ENCODE results near the gene UHRF1. TPM values are rescaled to one million over a fixed set of nuclear protein-coding genes. Genes with fewer than 3 reads are reported as not detected.

Gene UHRF1
- total and polyA plus RNA-seq, 2 of the 13 experiments (the other 11 are each of a cell fraction or from before 2014, with no cell fraction given), result 6.8 to 78.4 TPM

DNA sequence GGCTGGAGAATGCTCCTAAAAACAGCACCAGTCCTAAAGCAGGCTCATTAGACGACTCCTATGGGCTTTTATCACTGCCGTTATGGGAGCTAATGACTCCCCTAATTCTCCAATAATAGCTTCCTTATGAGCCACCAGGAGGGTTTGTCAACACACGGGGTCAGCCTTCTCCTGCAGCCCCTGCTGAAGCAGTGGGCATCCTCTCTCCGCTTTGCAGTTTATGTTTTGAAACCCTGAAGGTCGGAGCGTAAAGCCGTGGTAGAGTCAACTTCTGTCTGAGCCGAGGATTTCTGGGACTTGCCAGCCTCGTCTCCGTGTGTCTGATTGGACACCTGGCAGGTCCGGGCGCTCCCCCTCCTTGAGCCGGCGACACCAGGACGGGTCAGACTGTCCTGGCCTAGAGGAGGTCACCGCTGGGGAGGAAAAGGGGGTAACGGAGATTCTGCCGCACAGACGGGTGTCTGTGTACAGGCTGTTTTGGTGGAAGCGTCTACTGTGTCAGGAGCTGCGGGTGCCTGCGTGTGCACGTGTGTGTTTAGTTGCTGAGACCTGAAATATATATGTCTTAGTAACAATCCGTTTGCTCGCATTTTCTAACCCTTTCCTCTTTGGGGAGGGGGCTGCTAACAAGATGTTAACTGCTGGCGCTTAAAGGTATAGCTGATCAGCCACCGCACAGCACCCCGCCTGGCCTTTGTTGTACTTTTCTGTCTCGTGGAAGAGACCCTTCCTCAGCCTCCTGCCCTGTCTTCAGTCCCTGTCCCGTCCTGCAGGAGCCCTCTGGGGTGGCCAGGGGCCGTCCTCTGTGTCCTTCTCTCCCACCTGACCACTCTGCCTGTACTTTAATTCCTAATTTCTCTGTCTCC is 61.5 kb downstream of the UHRF1 start (continued):
- peak; percentile 62; the same call in 1 of the 2 replicates for TF ChIP-seq ZNF121 (CRISPR knock-in tag; IDR thresholded peaks at IDR 0.05)
- TF ChIP-seq, protein P1, sequence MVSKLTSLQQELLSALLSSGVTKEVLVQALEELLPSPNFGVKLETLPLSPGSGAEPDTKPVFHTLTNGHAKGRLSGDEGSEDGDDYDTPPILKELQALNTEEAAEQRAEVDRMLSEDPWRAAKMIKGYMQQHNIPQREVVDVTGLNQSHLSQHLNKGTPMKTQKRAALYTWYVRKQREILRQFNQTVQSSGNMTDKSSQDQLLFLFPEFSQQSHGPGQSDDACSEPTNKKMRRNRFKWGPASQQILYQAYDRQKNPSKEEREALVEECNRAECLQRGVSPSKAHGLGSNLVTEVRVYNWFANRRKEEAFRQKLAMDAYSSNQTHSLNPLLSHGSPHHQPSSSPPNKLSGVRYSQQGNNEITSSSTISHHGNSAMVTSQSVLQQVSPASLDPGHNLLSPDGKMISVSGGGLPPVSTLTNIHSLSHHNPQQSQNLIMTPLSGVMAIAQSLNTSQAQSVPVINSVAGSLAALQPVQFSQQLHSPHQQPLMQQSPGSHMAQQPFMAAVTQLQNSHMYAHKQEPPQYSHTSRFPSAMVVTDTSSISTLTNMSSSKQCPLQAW (CRISPR knock-in tag; IDR thresholded peaks at IDR 0.05), result 0 out of 2 replicates have a peak, but pooled peaks have one; percentile 43
- peak; percentile 53; the same call in 1 of the 2 replicates for TF ChIP-seq KMT2A (CRISPR knock-in tag; IDR thresholded peaks at IDR 0.05)
- 0 out of 2 replicates have a peak, but pooled peaks have one; percentile 46 for TF ChIP-seq IRX3 (CRISPR knock-in tag; IDR thresholded peaks at IDR 0.05; ENCODE audit: borderline replicate concordance, low read depth)
- no peak for TF ChIP-seq HOXA3 (CRISPR knock-in tag; IDR thresholded peaks at IDR 0.05)
- TF ChIP-seq, protein P2, sequence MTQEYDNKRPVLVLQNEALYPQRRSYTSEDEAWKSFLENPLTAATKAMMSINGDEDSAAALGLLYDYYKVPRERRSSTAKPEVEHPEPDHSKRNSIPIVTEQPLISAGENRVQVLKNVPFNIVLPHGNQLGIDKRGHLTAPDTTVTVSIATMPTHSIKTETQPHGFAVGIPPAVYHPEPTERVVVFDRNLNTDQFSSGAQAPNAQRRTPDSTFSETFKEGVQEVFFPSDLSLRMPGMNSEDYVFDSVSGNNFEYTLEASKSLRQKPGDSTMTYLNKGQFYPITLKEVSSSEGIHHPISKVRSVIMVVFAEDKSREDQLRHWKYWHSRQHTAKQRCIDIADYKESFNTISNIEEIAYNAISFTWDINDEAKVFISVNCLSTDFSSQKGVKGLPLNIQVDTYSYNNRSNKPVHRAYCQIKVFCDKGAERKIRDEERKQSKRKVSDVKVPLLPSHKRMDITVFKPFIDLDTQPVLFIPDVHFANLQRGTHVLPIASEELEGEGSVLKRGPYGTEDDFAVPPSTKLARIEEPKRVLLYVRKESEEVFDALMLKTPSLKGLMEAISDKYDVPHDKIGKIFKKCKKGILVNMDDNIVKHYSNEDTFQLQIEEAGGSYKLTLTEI (CRISPR knock-in tag; conservative IDR thresholded peaks at IDR 0.05), result no peak
- TF ChIP-seq MAF1 (CRISPR knock-in tag; IDR thresholded peaks at IDR 0.05; ENCODE audit: borderline replicate concordance), result no peak
- TF ChIP-seq NFYB (CRISPR knock-in tag; IDR thresholded peaks at IDR 0.05), result 0 out of 2 replicates have a peak, but pooled peaks have one; percentile 12
- TF ChIP-seq ZSCAN25 (CRISPR knock-in tag; IDR thresholded peaks at IDR 0.05), result 0 out of 2 replicates have a peak, but pooled peaks have one; percentile 22
- TF ChIP-seq RFX5 (IDR thresholded peaks at IDR 0.05; ENCODE audit: low read depth, low read length), result no peak
- no peak for TF ChIP-seq FOXA1 (IDR thresholded peaks at IDR 0.05)
- TF ChIP-seq FOXA1 (CRISPR knock-in tag; IDR thresholded peaks at IDR 0.05), result no peak
- TF ChIP-seq ZZZ3 (CRISPR knock-in tag; IDR thresholded peaks at IDR 0.05; ENCODE audit: borderline replicate concordance), result no peak
- TF ChIP-seq ARID2 (CRISPR knock-in tag; IDR thresholded peaks at IDR 0.05; ENCODE audit: borderline replicate concordance), result 0 out of 2 replicates have a peak, but pooled peaks have one; percentile 46
- peak; percentile 72; the same call in 1 of the 2 replicates for TF ChIP-seq ZNF598 (CRISPR knock-in tag; IDR thresholded peaks at IDR 0.05; ENCODE audit: borderline replicate concordance)
- TF ChIP-seq, protein P3, sequence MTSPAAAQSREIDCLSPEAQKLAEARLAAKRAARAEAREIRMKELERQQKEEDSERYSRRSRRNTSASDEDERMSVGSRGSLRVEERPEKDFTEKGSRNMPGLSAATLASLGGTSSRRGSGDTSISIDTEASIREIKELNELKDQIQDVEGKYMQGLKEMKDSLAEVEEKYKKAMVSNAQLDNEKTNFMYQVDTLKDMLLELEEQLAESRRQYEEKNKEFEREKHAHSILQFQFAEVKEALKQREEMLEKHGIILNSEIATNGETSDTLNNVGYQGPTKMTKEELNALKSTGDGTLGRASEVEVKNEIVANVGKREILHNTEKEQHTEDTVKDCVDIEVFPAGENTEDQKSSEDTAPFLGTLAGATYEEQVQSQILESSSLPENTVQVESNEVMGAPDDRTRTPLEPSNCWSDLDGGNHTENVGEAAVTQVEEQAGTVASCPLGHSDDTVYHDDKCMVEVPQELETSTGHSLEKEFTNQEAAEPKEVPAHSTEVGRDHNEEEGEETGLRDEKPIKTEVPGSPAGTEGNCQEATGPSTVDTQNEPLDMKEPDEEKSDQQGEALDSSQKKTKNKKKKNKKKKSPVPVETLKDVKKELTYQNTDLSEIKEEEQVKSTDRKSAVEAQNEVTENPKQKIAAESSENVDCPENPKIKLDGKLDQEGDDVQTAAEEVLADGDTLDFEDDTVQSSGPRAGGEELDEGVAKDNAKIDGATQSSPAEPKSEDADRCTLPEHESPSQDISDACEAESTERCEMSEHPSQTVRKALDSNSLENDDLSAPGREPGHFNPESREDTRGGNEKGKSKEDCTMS (CRISPR knock-in tag; conservative IDR thresholded peaks at IDR 0.05), result no peak
